Adrenal gland (tissue), 5 donors: Measurements from ENCODE around the gene ARPC1A.

ENCODE experiments used
- CTCF ChIP-seq, 6 experiments: fragments of 450-650 bp in 4 of 6; fragments of 200-600 bp in 2 of 6; sonication (generic) in 1 of 6; IDR thresholded peaks; 1 replicate in 5 of 6; 2 replicates in 1 of 6; pipeline versions ENCODE4 v1.5.1 to v1.8.0; 2016 to 2021; ENCODE audit warnings: antibody characterized with exemption in 6 of 6, mild to moderate bottlenecking in 2 of 6, moderate library complexity in 1 of 6
- POLR2A ChIP-seq, 2 donors: fragments of 450-650 bp; IDR thresholded peaks; one replicate each; pipeline ENCODE4 v1.6.1; 2017; ENCODE audit warnings: antibody characterized with exemption in 2 of 2, mild to moderate bottlenecking in 2 of 2, moderate library complexity in 1 of 2
- donor health status: DM: no; HTN: no; CAD: no.

- TF ChIP-seq CTCF (IDR thresholded peaks at IDR 0.05) (no peak), POLR2A (IDR thresholded peaks at IDR 0.05) (no peak)
Measured at GRCh38 chr7:99403764-99404163, 78.1 kb downstream of the ARPC1A start.
